Heart right ventricle (tissue), 16 donors: Measurements from ENCODE around the gene PRAMEF12. TPM values are rescaled to one million over a fixed set of nuclear protein-coding genes. Genes with fewer than 3 reads are reported as not detected.

Experiments
- ATAC-seq, 8 donors: fragments of 200-7000 bp; cut with Tn5 transposase; one replicate each; pipeline ENCODE4 v1.9.1; 2020; ENCODE audit warnings: mild to moderate bottlenecking in 8 of 8, moderate library complexity in 8 of 8, moderate number of reproducible peaks in 1 of 8
- DNase-seq, 2 donors: peaks; one replicate each; pipeline ENCODE4 v3.0.0-alpha.2; 2020
- H3K27ac ChIP-seq, 10 donors: fragments of 200-600 bp; sonication (generic) in 2 of 10; one replicate each; pipeline versions ENCODE4 v1.5.0 to v1.8.0; 2020 to 2022; ENCODE audit warnings: mild to moderate bottlenecking in 3 of 10
- H3K27me3 ChIP-seq, 7 donors: fragments of 200-600 bp; one replicate each; pipeline ENCODE4 v1.8.0; 2021 to 2022; ENCODE audit warnings: mild to moderate bottlenecking in 2 of 7
- H3K36me3 ChIP-seq, 9 donors: fragments of 200-600 bp; sonication (generic) in 1 of 9; one replicate each; pipeline versions ENCODE4 v1.5.0 to v1.8.0; 2020 to 2022; ENCODE audit warnings: mild to moderate bottlenecking in 2 of 9
- H3K4me1 ChIP-seq, 9 donors: fragments of 200-600 bp; sonication (generic) in 1 of 9; one replicate each; pipeline versions ENCODE4 v1.5.0 to v1.8.0; 2020 to 2022; ENCODE audit warnings: mild to moderate bottlenecking in 4 of 9
- H3K4me3 ChIP-seq, 10 donors: fragments of 200-600 bp; sonication (generic) in 2 of 10; one replicate each; pipeline versions ENCODE4 v1.5.0 to v1.8.0; 2020 to 2022; ENCODE audit warnings: mild to moderate bottlenecking in 7 of 10, moderate library complexity in 2 of 10
- H3K9me3 ChIP-seq, 11 donors: fragments of 200-600 bp in 10 of 11; sonication (generic) in 2 of 11; one replicate each; pipeline versions ENCODE4 v1.5.0 to v1.8.0; 2013 to 2022; ENCODE audit warnings: mild to moderate bottlenecking in 2 of 11, control low read depth in 1 of 11, moderate library complexity in 1 of 11
- CTCF ChIP-seq, 9 donors: fragments of 200-600 bp; sonication (generic) in 2 of 9; IDR thresholded peaks; one replicate each; pipeline versions ENCODE4 v1.5.0 to v1.8.0; 2021 to 2022; ENCODE audit warnings: antibody characterized with exemption in 9 of 9, mild to moderate bottlenecking in 5 of 9, moderate library complexity in 1 of 9
- WGBS, 2 donors: extraction: QIAGEN DNeasy Blood & Tissue Kit; methylation state at CpG; one replicate each; pipeline ENCODE4 v1.1.7; 2013; ENCODE audit warnings: inconsistent platforms in 1 of 2; 5-methylcytosine and 5-hydroxymethylcytosine counted together
- intact Hi-C, 10 donors: fragments of 100-400 bp; cut with DNase I; formaldehyde crosslinking; loops; one replicate each; pipeline versions ENCODE4 v1.11.1 to v1.14.2; 2022
- polyA plus RNA-seq, 2 donors: library from polyadenylated mRNA; stranded (reverse); fragments of 200-250 nt; gene quantifications; one replicate each; pipeline ENCODE4 v1.2.3, GENCODE V29; 2013
- total RNA-seq, 10 donors: library from RNA; stranded (reverse); fragmentation: NEBNext Ultra II Directional in 3 of 10; extraction: Animal tissue kit (Norgen Biotek cat#: 25700) in 3 of 10; gene quantifications; one replicate each; pipeline versions ENCODE4 v1.2.1 to v1.2.4, GENCODE V29; 2021 to 2023
- donor health status: Arrhythmogenic right ventricular cardiomyopathy.
- donor health status: ischemic (EF 13 %, LVEDD 7.1; RV severe dilation, severe dysfunction).
- donor health status: healthy with polysubstance abuse.
- donor health status: DM: no; HTN: yes; CAD: no.
- donor health status: DM: no; HTN: no; CAD: no.
- donor health status: ischemic (EF 25% LVEDD 6.9; RV normal size, moderate dysfunction).
- donor health status: ischemic (EF 25% LVEDD 5.7; RV mildly dilated, moderate dysfunction).
- donor health status: healthy.
- donor health status: DM: yes; HTN: yes; CAD: no.
- donor health status: Ischemic cardiomyopathy.
- donor health status: ischemic (EF 35%, LVEDD 5.7; RV mildly dilated, moderate dysfunction).
- donor health status: nonischemic (EF 11% LVEDD 7.7; RV severe dilation, severe dysfunction).
- donor health status: DM: yes; HTN: yes; CAD: no.
- donor health status: PGD.
- donor health status: ischemic (EF 29% LVEDD 5.4; RV normal size, mild dysfunction).
- donor health status: nonischemic (EF 23%, LVEDD 6.1; RV moderate dilation, normal function).

Gene PRAMEF12
- total and polyA plus RNA-seq, 12 donors: not detected

- H3K27me3 ChIP-seq: peaks cover 0 to 27% (median 22%) of the 10 kb centered on the region in 7 donors
- TF ChIP-seq CTCF (IDR thresholded peaks at IDR 0.05): no peak
- 77% methylated on average over 5 of the region's 5 CpGs for WGBS, 2 donors
- no peaks in the 10 kb centered on the region for H3K4me1 ChIP-seq
- H3K36me3 ChIP-seq: no peaks in the 10 kb centered on the region
- no peaks in the 10 kb centered on the region for H3K9me3 ChIP-seq
- no peak overlapping the region for H3K4me3 ChIP-seq
- DNase-seq (no peak), ATAC-seq (no peak)
- intact Hi-C loops: no loop called here
- H3K27ac ChIP-seq: no peak overlapping the region
Observed at GRCh38 chr1:12774801-12775345, 1.3 kb downstream of the PRAMEF12 start.

- no peak for ATAC-seq
- Histone ChIP-seq H3K9me3 (no peaks in the 10 kb centered on the region), H3K36me3 (no peaks in the 10 kb centered on the region), H3K4me1 (no peaks in the 10 kb centered on the region), H3K27ac (no peak overlapping the region), H3K27me3 (peaks cover 0 to 22% (median 17%) of the 10 kb centered on the region in 7 donors), H3K4me3 (no peak overlapping the region)
- TF ChIP-seq CTCF (IDR thresholded peaks at IDR 0.05): no peak
- no peak for DNase-seq
- intact Hi-C loops: no loop called here
- 75 to 79% methylated on average over 8 of the region's 8 CpGs for WGBS, 2 donors
Observed at GRCh38 chr1:12775443-12775842, 1.9 kb downstream of the PRAMEF12 start.

- no peak for DNase-seq
Observed at GRCh38 chr1:12776801-12777557, 3.4 kb downstream of the PRAMEF12 start.

GRCh38 chr1:12778061-12778460 is 4.5 kb downstream of the PRAMEF12 start:
- Histone ChIP-seq H3K27ac (no peak overlapping the region), H3K9me3 (peaks cover 0 to under 1% (median 0%) of the 10 kb centered on the region in 11 donors), H3K4me3 (no peak overlapping the region), H3K4me1 (no peaks in the 10 kb centered on the region), H3K36me3 (no peaks in the 10 kb centered on the region), H3K27me3 (peaks cover 0 to 10% (median 4%) of the 10 kb centered on the region in 7 donors)
- TF ChIP-seq CTCF (IDR thresholded peaks at IDR 0.05): no peak
- WGBS, 2 donors: 78 to 81% methylated on average over 4 of the region's 4 CpGs
- no peak for ATAC-seq
- DNase-seq: no peak
- intact Hi-C loops: no loop called here

More at GRCh38 chr1:12776801-12777557, 3.4 kb downstream of the PRAMEF12 start:
- 87 to 88% methylated on average over 15 of the region's 15 CpGs for WGBS, 2 donors
- Histone ChIP-seq H3K4me1 (no peaks in the 10 kb centered on the region), H3K4me3 (no peak overlapping the region), H3K9me3 (no peaks in the 10 kb centered on the region), H3K27ac (no peak overlapping the region), H3K27me3 (peaks cover 0 to 10% (median 5%) of the 10 kb centered on the region in 7 donors), H3K36me3 (no peaks in the 10 kb centered on the region)
- no peak for TF ChIP-seq CTCF (IDR thresholded peaks at IDR 0.05)
- intact Hi-C loops: no loop called here
- ATAC-seq: no peak
